HEK293 (cell line): ENCODE measurements around the gene LYSMD2.

Experiments used
- CTCF ChIA-PET: fragments of 350-600 bp; formaldehyde crosslinking; extraction: SDS; loops from one replicate; lab custom pipeline; 2021; ENCODE audit warnings: antibody characterized with exemption; lab: Yijun Ruan, JAX
- POLR2A ChIA-PET: fragments of 300-600 bp; formaldehyde crosslinking; extraction: SDS; loops from one replicate; lab custom pipeline; 2020; ENCODE audit warnings: antibody characterized with exemption, inconsistent platforms; lab: Yijun Ruan, JAX
- H3K27ac ChIP-seq: fragments of 200-500 bp; sonication (Bioruptor generic); 2 replicates; pipeline ENCODE4 v1.5.1; 2014; ENCODE audit warnings: low read depth, low read length, control low read depth, inconsistent platforms; ENCODE audit errors: extremely low read depth
- H3K36me3 ChIP-seq, 2 experiments: fragments of 200-500 bp in 1 of 2; sonication (Bioruptor generic) in 1 of 2; 1 replicate in 1 of 2; 2 replicates in 1 of 2; pipeline ENCODE4 v1.5.1; 2014 to 2017; ENCODE audit warnings: inconsistent platforms in 2 of 2, low read length in 2 of 2; ENCODE audit not compliant: control insufficient read depth in 2 of 2, insufficient read depth in 1 of 2
- H3K4me1 ChIP-seq: fragments of 200-500 bp; sonication (Bioruptor generic); 2 replicates; pipeline ENCODE4 v1.5.1; 2014; ENCODE audit warnings: mild to moderate bottlenecking, low read length, inconsistent platforms; ENCODE audit not compliant: control insufficient read depth, insufficient read depth
- H3K4me3 ChIP-seq: 2 replicates; pipeline ENCODE4 v1.5.1; 2011; ENCODE audit warnings: low read depth, mild to moderate bottlenecking, control low read depth, low read length, moderate library complexity
- H3K9me3 ChIP-seq: fragments of 200-500 bp; sonication (Bioruptor generic); 2 replicates; pipeline ENCODE4 v1.5.1; 2014; ENCODE audit warnings: low read depth, low read length, inconsistent platforms; ENCODE audit not compliant: control insufficient read depth, insufficient read depth
- HOXD13 ChIP-seq: sonication (generic); formaldehyde crosslinking; IDR thresholded peaks from 2 replicates; pipeline ENCODE4 v1.8.0; 2022; ENCODE audit warnings: missing genetic modification reagents, borderline replicate concordance
- INSM2 ChIP-seq: fragments of 450-650 bp; formaldehyde crosslinking; IDR thresholded peaks from 2 replicates; pipeline ENCODE4 v1.5.1; 2016; ENCODE audit warnings: missing biosample characterization, missing genetic modification characterization
- OSR2 ChIP-seq: fragments of 450-650 bp; formaldehyde crosslinking; IDR thresholded peaks from 2 replicates; pipeline ENCODE4 v1.5.1; 2016; ENCODE audit warnings: missing biosample characterization, missing genetic modification characterization
- SALL2 ChIP-seq: fragments of 450-650 bp; formaldehyde crosslinking; IDR thresholded peaks from 2 replicates; pipeline ENCODE4 v1.5.0; 2017; ENCODE audit warnings: missing biosample characterization, mild to moderate bottlenecking, missing genetic modification characterization, borderline replicate concordance
- ZFHX2 ChIP-seq: fragments of 450-650 bp; formaldehyde crosslinking; conservative IDR thresholded peaks from 2 replicates; pipeline ENCODE4 v1.5.1; 2016; ENCODE audit warnings: missing biosample characterization, missing genetic modification characterization
- ZNF112 ChIP-seq: fragments of 450-650 bp; formaldehyde crosslinking; IDR thresholded peaks from 2 replicates; pipeline ENCODE4 v1.5.0; 2017; ENCODE audit warnings: missing biosample characterization, missing genetic modification characterization
- ZNF132 ChIP-seq: fragments of 450-650 bp; formaldehyde crosslinking; IDR thresholded peaks from 2 replicates; pipeline ENCODE4 v1.5.1; 2017; ENCODE audit warnings: missing biosample characterization, missing genetic modification characterization, borderline replicate concordance
- ZNF155 ChIP-seq: fragments of 450-650 bp; formaldehyde crosslinking; IDR thresholded peaks from 2 replicates; pipeline ENCODE4 v1.5.1; 2016; ENCODE audit warnings: missing biosample characterization, missing genetic modification characterization
- ZNF16 ChIP-seq: fragments of 450-650 bp; formaldehyde crosslinking; IDR thresholded peaks from 2 replicates; pipeline ENCODE4 v1.5.1; 2016; ENCODE audit warnings: low read depth, missing biosample characterization, missing genetic modification characterization
- ZNF169 ChIP-seq: fragments of 450-650 bp; formaldehyde crosslinking; IDR thresholded peaks from 2 replicates; pipeline ENCODE4 v1.5.1; 2016; ENCODE audit warnings: missing biosample characterization, missing genetic modification characterization
- ZNF18 ChIP-seq: fragments of 450-650 bp; formaldehyde crosslinking; IDR thresholded peaks from 2 replicates; pipeline ENCODE4 v1.5.1; 2016; ENCODE audit warnings: missing biosample characterization, missing genetic modification characterization
- ZNF2 ChIP-seq: fragments of 450-650 bp; formaldehyde crosslinking; IDR thresholded peaks from 2 replicates; pipeline ENCODE4 v1.5.1; 2016; ENCODE audit warnings: missing biosample characterization, missing genetic modification characterization
- ZNF221 ChIP-seq: fragments of 450-650 bp; formaldehyde crosslinking; IDR thresholded peaks from 2 replicates; pipeline ENCODE4 v1.5.1; 2017; ENCODE audit warnings: missing biosample characterization, missing genetic modification characterization, borderline replicate concordance
- ZNF223 ChIP-seq: fragments of 450-650 bp; formaldehyde crosslinking; IDR thresholded peaks from 2 replicates; pipeline ENCODE4 v1.5.1; 2016; ENCODE audit warnings: missing biosample characterization, missing genetic modification characterization
- ZNF24 ChIP-seq: fragments of 450-650 bp; formaldehyde crosslinking; IDR thresholded peaks from 2 replicates; pipeline ENCODE4 v1.5.1; 2016; ENCODE audit warnings: missing biosample characterization, missing genetic modification characterization
- ZNF324 ChIP-seq: fragments of 450-650 bp; formaldehyde crosslinking; IDR thresholded peaks from 2 replicates; pipeline ENCODE4 v1.5.1; 2016; ENCODE audit warnings: missing biosample characterization, missing genetic modification characterization
- ZNF416 ChIP-seq: fragments of 450-650 bp; formaldehyde crosslinking; IDR thresholded peaks from 2 replicates; pipeline ENCODE4 v1.5.1; 2016; ENCODE audit warnings: missing biosample characterization, missing genetic modification characterization
- ZNF423 ChIP-seq: fragments of 450-650 bp; formaldehyde crosslinking; IDR thresholded peaks from 2 replicates; pipeline ENCODE4 v1.5.1; 2016; ENCODE audit warnings: missing biosample characterization, missing genetic modification characterization
- ZNF433 ChIP-seq: fragments of 450-650 bp; formaldehyde crosslinking; IDR thresholded peaks from 2 replicates; pipeline ENCODE4 v1.5.1; 2016; ENCODE audit warnings: missing biosample characterization, missing genetic modification characterization, low read depth
- ZNF48 ChIP-seq: fragments of 450-650 bp; formaldehyde crosslinking; IDR thresholded peaks from 2 replicates; pipeline ENCODE4 v1.5.1; 2016; ENCODE audit warnings: missing biosample characterization, missing genetic modification characterization
- ZNF654 ChIP-seq: fragments of 450-650 bp; formaldehyde crosslinking; IDR thresholded peaks from 2 replicates; pipeline ENCODE4 v1.5.1; 2016; ENCODE audit warnings: low read depth, missing biosample characterization, missing genetic modification characterization
- ZNF670 ChIP-seq: fragments of 450-650 bp; formaldehyde crosslinking; IDR thresholded peaks from 2 replicates; pipeline ENCODE4 v1.5.1; 2016; ENCODE audit warnings: missing biosample characterization, missing genetic modification characterization, low read depth
- ZNF677 ChIP-seq: fragments of 450-650 bp; IDR thresholded peaks from 2 replicates; pipeline ENCODE4 v1.5.0; 2018; ENCODE audit warnings: missing biosample characterization, mild to moderate bottlenecking, missing genetic modification characterization, moderate library complexity
- ZNF777 ChIP-seq: fragments of 450-650 bp; formaldehyde crosslinking; IDR thresholded peaks from 2 replicates; pipeline ENCODE4 v1.5.1; 2017; ENCODE audit warnings: missing biosample characterization, missing genetic modification characterization, borderline replicate concordance
- TF ChIP-seq, protein P1 (sequence below): fragments of 450-650 bp; formaldehyde crosslinking; IDR thresholded peaks from 2 replicates; pipeline ENCODE4 v1.5.1; 2017; ENCODE audit warnings: missing biosample characterization, missing genetic modification characterization
- TF ChIP-seq, protein P2 (sequence below): fragments of 450-650 bp; formaldehyde crosslinking; IDR thresholded peaks from 2 replicates; pipeline ENCODE4 v1.5.1; 2016; ENCODE audit warnings: missing biosample characterization, missing genetic modification characterization

LYSMD2 gene

GRCh38 chr15:51782357-51782896, 45.0 kb upstream of the LYSMD2 start:
- Histone ChIP-seq H3K36me3 (peaks cover 0 to 25% of the 10 kb centered on the region in 2 experiments; a peak in 1 of 3 replicates), H3K9me3 (no peaks in the 10 kb centered on the region), H3K4me1 (no peaks in the 10 kb centered on the region), H3K4me3 (no peak overlapping the region), H3K27ac (no peak overlapping the region)
- CTCF ChIA-PET: interaction anchor here (0.8 to 2.2 kb wide), 4 partner anchors 133 to 357 kb away, joined by 3 to 7 read pairs (median 5); no protein-coding TSS in a partner anchor
- POLR2A ChIA-PET: no interaction called here
- peak; percentile 28; the same call in 1 of the 2 replicates for TF ChIP-seq ZNF654
- no peak for TF ChIP-seq ZNF24 (tag by site-specific recombination)
- TF ChIP-seq ZFHX2: no peak
- TF ChIP-seq, protein P1, sequence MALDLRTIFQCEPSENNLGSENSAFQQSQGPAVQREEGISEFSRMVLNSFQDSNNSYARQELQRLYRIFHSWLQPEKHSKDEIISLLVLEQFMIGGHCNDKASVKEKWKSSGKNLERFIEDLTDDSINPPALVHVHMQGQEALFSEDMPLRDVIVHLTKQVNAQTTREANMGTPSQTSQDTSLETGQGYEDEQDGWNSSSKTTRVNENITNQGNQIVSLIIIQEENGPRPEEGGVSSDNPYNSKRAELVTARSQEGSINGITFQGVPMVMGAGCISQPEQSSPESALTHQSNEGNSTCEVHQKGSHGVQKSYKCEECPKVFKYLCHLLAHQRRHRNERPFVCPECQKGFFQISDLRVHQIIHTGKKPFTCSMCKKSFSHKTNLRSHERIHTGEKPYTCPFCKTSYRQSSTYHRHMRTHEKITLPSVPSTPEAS (tag by site-specific recombination): no peak
- no peak for TF ChIP-seq ZNF677 (tag by site-specific recombination)
- TF ChIP-seq ZNF112 (tag by site-specific recombination): no peak
- TF ChIP-seq ZNF423 (tag by site-specific recombination): no peak
- TF ChIP-seq ZNF777 (tag by site-specific recombination): no peak
- TF ChIP-seq ZNF2 (tag by site-specific recombination): peak; percentile 82; the same call in 1 of the 2 replicates
- no peak for TF ChIP-seq ZNF223 (tag by site-specific recombination)
- TF ChIP-seq ZNF416 (tag by site-specific recombination): no peak
- no peak for TF ChIP-seq ZNF433 (tag by site-specific recombination)
- TF ChIP-seq HOXD13 (CRISPR knock-in tag): no peak
- TF ChIP-seq OSR2: no peak

DNA sequence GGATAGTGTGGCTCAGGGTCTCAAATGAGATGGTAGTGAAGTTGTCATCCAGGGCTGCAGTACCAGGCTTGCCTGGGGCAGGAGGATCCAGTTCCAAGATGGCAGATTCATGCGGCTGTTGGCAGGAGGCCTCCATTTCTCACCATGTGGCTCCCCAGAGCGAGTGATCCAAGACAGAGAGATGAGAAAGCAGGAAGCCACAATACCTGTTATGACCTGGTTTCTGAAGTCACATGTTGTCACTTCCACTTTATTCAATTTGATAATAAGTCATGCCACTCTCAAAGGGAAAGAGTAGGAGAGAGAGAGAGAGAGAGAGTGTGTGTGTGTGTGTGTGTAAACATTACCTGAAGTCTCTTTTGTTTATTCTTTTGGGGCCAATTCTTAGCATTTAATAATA, 44.1 kb upstream of the LYSMD2 start:
- POLR2A ChIA-PET: no interaction called here
- Histone ChIP-seq H3K27ac (no peak overlapping the region), H3K9me3 (no peaks in the 10 kb centered on the region), H3K4me1 (no peaks in the 10 kb centered on the region), H3K36me3 (peaks cover 0 to 26% of the 10 kb centered on the region in 2 experiments; a peak in 1 of 3 replicates)
- CTCF ChIA-PET: interaction anchor here (1.3 kb wide), 1 partner anchor 131 kb away, joined by 6 read pairs; no protein-coding TSS in a partner anchor
- TF ChIP-seq ZNF18 (no peak), ZNF155 (tag by site-specific recombination) (no peak), ZNF48 (tag by site-specific recombination) (no peak), SALL2 (tag by site-specific recombination) (no peak), ZNF169 (tag by site-specific recombination) (no peak)
- TF ChIP-seq, all 188 proteins: peak for 0
- no peak overlapping the region for H3K4me3 ChIP-seq

DNA sequence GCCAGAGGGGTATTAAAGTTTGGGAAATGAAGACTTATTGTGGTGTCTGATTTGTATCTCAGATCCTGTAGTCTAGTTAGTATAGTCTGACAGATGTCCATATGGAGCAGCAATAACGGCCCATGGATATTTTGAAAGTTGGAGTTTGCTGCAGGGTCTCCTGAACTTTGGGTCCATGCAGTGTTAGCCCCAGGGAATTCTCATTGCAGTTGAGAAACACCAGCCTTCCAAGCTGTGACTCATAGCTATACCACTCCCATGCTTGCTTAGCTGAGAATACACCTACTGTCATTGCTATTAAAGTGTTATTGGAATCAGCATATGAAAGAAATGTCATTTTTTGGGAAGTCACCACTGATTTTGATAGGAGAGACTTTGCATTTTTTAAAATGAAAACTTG, 43.2 kb upstream of the LYSMD2 start:
- no peak for TF ChIP-seq ZNF16
- TF ChIP-seq, protein P2, sequence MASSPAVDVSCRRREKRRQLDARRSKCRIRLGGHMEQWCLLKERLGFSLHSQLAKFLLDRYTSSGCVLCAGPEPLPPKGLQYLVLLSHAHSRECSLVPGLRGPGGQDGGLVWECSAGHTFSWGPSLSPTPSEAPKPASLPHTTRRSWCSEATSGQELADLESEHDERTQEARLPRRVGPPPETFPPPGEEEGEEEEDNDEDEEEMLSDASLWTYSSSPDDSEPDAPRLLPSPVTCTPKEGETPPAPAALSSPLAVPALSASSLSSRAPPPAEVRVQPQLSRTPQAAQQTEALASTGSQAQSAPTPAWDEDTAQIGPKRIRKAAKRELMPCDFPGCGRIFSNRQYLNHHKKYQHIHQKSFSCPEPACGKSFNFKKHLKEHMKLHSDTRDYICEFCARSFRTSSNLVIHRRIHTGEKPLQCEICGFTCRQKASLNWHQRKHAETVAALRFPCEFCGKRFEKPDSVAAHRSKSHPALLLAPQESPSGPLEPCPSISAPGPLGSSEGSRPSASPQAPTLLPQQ (tag by site-specific recombination): no peak
- no peak for TF ChIP-seq ZNF221 (tag by site-specific recombination)
- no peak for TF ChIP-seq ZNF324 (tag by site-specific recombination)
- no peak for TF ChIP-seq ZNF2 (tag by site-specific recombination)
- TF ChIP-seq ZNF132 (tag by site-specific recombination): no peak
- TF ChIP-seq ZNF670 (tag by site-specific recombination): no peak
- no peak for TF ChIP-seq INSM2
- H3K27ac ChIP-seq: no peak overlapping the region
- CTCF ChIA-PET: interaction anchor here (0.6 to 1.3 kb wide), 4 partner anchors 64 to 951 kb away, joined by 3 to 6 read pairs (median 3); no protein-coding TSS in a partner anchor
- H3K9me3 ChIP-seq: no peaks in the 10 kb centered on the region
- POLR2A ChIA-PET: no interaction called here
- H3K36me3 ChIP-seq: peaks cover 0 to 26% of the 10 kb centered on the region in 2 experiments; a peak in 1 of 3 replicates
- H3K4me3 ChIP-seq: no peak overlapping the region
- H3K4me1 ChIP-seq: no peaks in the 10 kb centered on the region
